ENCODE measurements around the gene TMSB10. TPM values are rescaled to one million over a fixed set of nuclear protein-coding genes. Genes with fewer than 3 reads are reported as not detected.
"Not testable (repeated sequence)": the region's sequence is repeated elsewhere in the genome, so short reads cannot be mapped to it uniquely, and the experiment has no call there.

The TMSB10 gene
- total RNA-seq, 1 donor from 2014 or later: 2,534 TPM

DNA sequence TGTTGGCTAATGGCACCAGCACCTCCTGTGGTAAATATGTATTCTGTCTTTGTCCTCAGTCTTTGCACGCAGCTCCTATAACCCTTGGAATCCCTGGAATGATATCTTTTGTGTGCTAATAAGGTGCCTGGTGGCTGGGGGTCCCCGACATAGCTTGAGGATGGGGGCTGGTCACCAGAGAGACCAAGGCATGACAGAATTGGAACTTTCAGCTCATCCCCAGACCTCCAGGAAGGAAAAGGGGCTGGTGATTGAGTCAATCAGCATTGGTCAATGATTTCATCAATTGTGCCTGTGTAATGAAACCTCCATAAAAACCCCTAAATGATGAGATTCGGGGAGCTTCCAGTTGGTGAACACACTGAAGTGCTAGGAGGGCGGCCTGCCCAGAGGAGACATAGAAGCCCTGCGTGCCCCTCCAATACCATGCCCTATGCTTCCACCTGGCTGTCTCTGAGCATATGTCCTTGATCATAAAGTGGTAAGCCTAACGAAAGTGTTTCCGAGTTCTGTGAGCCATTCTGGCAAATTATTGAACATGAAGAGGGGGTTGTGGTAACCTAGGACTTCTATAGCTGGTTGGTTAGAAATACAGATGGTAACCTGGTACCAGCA is 38.9 kb downstream of the TMSB10 start:
- Mint-ChIP-seq H3K9me3 (ENCODE audit: unreplicated experiment) (no peaks in the 10 kb centered on the region), H3K4me3 (ENCODE audit: unreplicated experiment) (no peak overlapping the region), H3K36me3 (ENCODE audit: unreplicated experiment) (peaks cover 3% of the 10 kb centered on the region), H3K27ac (ENCODE audit: unreplicated experiment) (no peak overlapping the region), H3K27me3 (ENCODE audit: unreplicated experiment) (no peaks in the 10 kb centered on the region), H3K4me1 (ENCODE audit: unreplicated experiment) (peaks cover 8% of the 10 kb centered on the region)
- no peak for DNase-seq (ENCODE audit: extremely low spot score, unreplicated experiment)
- TF ChIP-seq, protein P1, sequence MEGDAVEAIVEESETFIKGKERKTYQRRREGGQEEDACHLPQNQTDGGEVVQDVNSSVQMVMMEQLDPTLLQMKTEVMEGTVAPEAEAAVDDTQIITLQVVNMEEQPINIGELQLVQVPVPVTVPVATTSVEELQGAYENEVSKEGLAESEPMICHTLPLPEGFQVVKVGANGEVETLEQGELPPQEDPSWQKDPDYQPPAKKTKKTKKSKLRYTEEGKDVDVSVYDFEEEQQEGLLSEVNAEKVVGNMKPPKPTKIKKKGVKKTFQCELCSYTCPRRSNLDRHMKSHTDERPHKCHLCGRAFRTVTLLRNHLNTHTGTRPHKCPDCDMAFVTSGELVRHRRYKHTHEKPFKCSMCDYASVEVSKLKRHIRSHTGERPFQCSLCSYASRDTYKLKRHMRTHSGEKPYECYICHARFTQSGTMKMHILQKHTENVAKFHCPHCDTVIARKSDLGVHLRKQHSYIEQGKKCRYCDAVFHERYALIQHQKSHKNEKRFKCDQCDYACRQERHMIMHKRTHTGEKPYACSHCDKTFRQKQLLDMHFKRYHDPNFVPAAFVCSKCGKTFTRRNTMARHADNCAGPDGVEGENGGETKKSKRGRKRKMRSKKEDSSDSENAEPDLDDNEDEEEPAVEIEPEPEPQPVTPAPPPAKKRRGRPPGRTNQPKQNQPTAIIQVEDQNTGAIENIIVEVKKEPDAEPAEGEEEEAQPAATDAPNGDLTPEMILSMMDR (IDR thresholded peaks at IDR 0.05): no peak

DNA sequence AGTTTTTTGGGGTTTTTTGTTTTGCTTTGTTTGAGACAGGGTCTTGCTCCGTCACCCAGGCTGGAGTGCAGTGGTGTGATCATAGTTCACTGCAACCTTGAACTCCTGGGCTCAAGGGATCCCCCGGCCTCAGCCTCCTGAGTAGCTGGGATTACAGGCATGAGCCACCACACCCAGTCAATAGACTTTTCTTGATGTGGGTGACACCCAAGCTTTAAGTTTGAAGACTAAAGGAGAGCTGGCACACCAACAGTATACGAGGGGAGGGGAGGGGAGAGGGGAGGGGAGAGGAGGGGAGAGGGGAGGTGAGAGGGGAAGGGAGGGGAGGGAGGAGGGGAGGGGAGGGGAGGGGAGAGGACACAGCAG is 40.4 kb downstream of the TMSB10 start:
- not testable (repeated sequence) for H3K9me3 Mint-ChIP-seq (ENCODE audit: unreplicated experiment); H3K4me1 Mint-ChIP-seq (ENCODE audit: unreplicated experiment); H3K4me3 Mint-ChIP-seq (ENCODE audit: unreplicated experiment); H3K36me3 Mint-ChIP-seq (ENCODE audit: unreplicated experiment); DNase-seq (ENCODE audit: extremely low spot score, unreplicated experiment); H3K27me3 Mint-ChIP-seq (ENCODE audit: unreplicated experiment); H3K27ac Mint-ChIP-seq (ENCODE audit: unreplicated experiment)

DNA sequence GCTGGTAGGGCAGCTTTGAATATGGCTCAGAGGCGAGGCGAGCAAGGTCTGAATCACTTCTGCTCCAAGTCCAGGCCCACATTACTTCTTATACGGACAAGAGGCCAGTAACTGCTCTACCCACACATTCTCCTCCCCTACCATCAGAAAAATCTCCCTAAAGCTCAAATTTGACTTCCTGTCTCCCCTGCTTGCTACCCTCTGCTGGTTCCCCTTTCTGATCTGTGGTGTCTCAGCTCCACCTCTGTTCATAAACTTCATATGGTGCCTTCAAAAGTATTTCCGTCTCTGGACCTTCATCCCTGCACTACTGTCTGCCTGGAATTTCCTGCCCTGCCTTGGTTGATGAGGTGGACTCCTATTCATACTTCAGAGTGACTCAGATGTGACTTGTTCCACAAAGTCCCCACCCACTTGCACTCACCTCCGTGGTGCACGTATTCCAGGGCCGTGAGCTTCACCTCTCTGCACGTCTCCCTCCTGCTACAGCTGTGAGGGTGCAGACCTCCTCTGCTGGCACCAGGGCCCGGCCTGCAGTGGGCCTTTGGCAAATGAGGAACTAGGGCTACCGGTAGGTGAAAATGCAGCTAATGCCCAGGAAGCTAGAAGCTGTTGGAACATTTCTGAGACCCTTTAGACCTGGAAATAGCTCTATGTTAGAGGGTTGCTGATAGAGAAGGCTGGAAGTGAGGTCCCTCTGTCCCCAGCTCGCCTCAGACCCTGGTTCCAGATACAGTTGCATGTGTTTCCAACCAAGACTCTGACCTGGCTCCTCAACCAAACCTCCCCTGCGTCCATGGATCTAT is 41.0 kb downstream of the TMSB10 start:
- Mint-ChIP-seq H3K4me3 (ENCODE audit: unreplicated experiment) (no peak overlapping the region), H3K9me3 (ENCODE audit: unreplicated experiment) (no peaks in the 10 kb centered on the region), H3K27ac (ENCODE audit: unreplicated experiment) (peak overlapping the region; percentile 43)

DNA sequence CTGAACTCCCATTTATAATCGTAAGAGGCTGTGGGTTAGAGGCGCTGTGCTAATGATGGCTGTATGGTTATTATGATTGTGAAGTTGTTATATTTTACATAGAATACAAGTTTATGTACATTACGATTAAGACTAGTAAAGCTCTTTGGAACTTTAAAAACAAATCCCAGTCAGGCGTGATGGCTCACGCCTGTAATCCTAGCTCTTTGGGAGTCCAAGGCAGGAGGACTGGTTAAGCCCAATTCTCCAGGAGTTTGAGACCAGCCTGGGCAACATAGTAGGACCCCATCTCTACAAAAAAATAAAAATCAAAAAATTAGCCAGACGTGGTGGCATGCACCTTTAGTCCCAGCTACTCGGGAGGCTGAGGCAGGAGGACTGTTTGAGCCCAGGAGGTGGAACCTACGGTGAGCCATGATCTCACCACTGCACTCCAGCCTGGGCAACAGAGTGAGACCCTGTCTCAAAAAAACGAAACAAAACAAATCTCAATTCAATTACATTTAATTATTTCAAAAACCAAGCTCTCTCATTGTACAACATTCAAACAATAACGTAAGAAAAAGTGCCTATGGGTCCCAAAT is 41.6 kb downstream of the TMSB10 start:
- Mint-ChIP-seq H3K27me3 (ENCODE audit: unreplicated experiment) (no peaks in the 10 kb centered on the region), H3K4me1 (ENCODE audit: unreplicated experiment) (peaks cover 8% of the 10 kb centered on the region), H3K4me3 (ENCODE audit: unreplicated experiment) (no peak overlapping the region), H3K9me3 (ENCODE audit: unreplicated experiment) (no peaks in the 10 kb centered on the region), H3K36me3 (ENCODE audit: unreplicated experiment) (peaks cover 3% of the 10 kb centered on the region), H3K27ac (ENCODE audit: unreplicated experiment) (no peak overlapping the region)
- TF ChIP-seq, protein P1 (IDR thresholded peaks at IDR 0.05): no peak
- no peak for DNase-seq (ENCODE audit: extremely low spot score, unreplicated experiment)

More for the DNA sequence above, 41.0 kb downstream of the TMSB10 start:
- peaks cover 8% of the 10 kb centered on the region for H3K4me1 Mint-ChIP-seq (ENCODE audit: unreplicated experiment)
- H3K27me3 Mint-ChIP-seq (ENCODE audit: unreplicated experiment): no peaks in the 10 kb centered on the region
- DNase-seq (ENCODE audit: extremely low spot score, unreplicated experiment): no peak
- TF ChIP-seq, protein P1 (IDR thresholded peaks at IDR 0.05): no peak
- H3K36me3 Mint-ChIP-seq (ENCODE audit: unreplicated experiment): peaks cover 3% of the 10 kb centered on the region

DNA sequence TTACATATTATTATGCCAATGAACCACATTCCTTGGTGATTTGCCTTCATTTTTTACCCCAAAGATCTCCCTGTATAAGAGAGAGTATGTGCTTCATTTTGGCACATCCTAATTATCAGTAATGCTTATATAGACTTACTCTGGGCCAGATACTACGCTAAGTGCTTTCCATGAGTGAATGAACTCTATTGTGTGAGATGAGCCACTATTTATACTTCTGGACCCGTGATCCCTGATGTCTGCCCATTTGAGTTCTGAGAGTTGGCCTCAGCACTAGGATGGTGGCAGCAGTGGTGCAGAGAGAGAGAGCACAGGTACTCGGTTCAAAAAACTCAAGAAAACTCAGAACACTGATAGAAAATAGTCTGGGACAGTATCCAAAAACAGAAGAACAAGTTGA is 48.1 kb downstream of the TMSB10 start:
- Mint-ChIP-seq H3K4me3 (ENCODE audit: unreplicated experiment) (no peak overlapping the region), H3K9me3 (ENCODE audit: unreplicated experiment) (no peaks in the 10 kb centered on the region), H3K4me1 (ENCODE audit: unreplicated experiment) (peaks cover 14% of the 10 kb centered on the region), H3K36me3 (ENCODE audit: unreplicated experiment) (no peaks in the 10 kb centered on the region), H3K27me3 (ENCODE audit: unreplicated experiment) (no peaks in the 10 kb centered on the region), H3K27ac (ENCODE audit: unreplicated experiment) (no peak overlapping the region)
- no peak for DNase-seq (ENCODE audit: extremely low spot score, unreplicated experiment)
- TF ChIP-seq, protein P1 (IDR thresholded peaks at IDR 0.05): no peak

Measured in osteocyte (in vitro differentiated cells).